GM19452 (cell line): ENCODE results near the gene MCOLN3.

Experiments
- ATAC-seq: cut with Tn5 transposase; IDR thresholded peaks from one replicate; pipeline ENCODE4 v1.9.1; 2021; ENCODE audit not compliant: unreplicated experiment

Gene MCOLN3, protein sequence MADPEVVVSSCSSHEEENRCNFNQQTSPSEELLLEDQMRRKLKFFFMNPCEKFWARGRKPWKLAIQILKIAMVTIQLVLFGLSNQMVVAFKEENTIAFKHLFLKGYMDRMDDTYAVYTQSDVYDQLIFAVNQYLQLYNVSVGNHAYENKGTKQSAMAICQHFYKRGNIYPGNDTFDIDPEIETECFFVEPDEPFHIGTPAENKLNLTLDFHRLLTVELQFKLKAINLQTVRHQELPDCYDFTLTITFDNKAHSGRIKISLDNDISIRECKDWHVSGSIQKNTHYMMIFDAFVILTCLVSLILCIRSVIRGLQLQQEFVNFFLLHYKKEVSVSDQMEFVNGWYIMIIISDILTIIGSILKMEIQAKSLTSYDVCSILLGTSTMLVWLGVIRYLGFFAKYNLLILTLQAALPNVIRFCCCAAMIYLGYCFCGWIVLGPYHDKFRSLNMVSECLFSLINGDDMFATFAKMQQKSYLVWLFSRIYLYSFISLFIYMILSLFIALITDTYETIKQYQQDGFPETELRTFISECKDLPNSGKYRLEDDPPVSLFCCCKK

GRCh38 chr1:85048296-85049064 is at the start of gene MCOLN3:
TSS of gene MCOLN3 (minus strand) at chr1:85048500. CDS start at chr1:85045360, 3,140 bp downstream.
- ATAC-seq, result peak; percentile 79

DNA sequence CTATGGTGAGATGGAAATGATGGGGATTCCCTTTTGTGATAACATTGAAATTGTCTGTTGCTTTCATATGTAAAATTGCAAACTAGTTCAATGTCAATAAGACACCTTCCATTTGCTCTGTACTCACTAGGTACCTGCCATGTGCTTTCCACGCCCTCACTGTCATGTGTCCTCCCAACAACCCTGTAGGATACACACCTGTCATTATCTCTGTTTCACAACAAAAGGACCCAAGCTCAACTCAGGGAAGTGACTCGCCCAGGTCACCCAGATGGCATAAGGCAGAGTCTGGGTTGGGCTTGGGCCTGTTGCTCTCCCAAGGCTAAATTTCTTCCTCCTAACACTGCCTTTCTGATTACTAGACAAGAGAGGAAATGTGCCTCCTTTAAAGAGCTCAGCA is 45.3 kb upstream of the MCOLN3 start:
- no peak for ATAC-seq

DNA sequence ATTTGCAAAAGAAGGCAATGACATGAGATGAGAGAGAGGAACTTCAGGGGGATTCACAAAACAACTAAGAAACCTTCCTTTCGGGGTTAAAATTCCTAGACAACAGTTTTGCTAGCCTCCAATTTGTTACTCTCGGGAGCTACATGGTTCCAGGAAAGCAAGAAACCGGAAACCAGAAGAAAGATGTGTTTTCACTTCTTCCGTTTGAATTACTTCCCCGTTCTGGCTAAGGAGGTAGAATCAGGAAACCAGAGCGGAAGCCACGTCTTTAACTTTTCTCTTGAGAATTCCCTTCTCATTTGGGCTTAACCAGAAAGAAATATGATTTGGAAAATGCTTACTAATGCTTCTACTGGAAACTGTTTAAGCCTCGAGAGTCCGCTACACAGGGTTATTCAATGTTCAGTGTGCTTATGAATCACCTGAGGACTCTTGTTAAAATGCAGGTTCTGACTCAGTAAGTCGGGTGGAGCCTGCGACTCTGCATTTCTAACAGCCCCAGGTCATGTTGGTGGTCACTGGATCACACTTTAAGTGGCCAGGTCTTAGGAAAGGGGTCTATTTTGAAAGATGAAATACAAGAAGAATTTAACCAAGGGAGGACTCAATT is 43.5 kb upstream of the MCOLN3 start:
- peak; percentile 69 for ATAC-seq

- ATAC-seq, result no peak
Measured at GRCh38 chr1:85090225-85090624, 41.9 kb upstream of the MCOLN3 start.

- no peak for ATAC-seq
Measured at GRCh38 chr1:85089203-85089602, 40.9 kb upstream of the MCOLN3 start.

DNA sequence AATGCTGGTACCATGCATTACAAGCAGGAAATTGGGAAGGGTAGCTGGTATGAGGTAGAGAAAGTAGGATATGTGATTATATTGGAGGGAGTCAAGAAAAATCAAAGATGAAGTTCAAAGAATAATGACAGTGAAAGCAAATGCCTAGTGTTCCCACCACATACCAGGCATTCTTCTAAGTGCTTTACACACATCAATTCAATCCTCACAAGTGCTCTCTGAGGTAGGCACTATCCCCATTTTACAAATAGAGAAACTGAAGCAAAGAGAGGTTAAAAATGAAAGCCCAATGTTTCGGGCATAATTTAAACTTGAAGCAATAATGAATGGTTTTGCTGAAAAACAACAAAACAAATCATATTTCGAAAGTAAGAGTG is 40.1 kb upstream of the MCOLN3 start:
- ATAC-seq, result no peak

DNA sequence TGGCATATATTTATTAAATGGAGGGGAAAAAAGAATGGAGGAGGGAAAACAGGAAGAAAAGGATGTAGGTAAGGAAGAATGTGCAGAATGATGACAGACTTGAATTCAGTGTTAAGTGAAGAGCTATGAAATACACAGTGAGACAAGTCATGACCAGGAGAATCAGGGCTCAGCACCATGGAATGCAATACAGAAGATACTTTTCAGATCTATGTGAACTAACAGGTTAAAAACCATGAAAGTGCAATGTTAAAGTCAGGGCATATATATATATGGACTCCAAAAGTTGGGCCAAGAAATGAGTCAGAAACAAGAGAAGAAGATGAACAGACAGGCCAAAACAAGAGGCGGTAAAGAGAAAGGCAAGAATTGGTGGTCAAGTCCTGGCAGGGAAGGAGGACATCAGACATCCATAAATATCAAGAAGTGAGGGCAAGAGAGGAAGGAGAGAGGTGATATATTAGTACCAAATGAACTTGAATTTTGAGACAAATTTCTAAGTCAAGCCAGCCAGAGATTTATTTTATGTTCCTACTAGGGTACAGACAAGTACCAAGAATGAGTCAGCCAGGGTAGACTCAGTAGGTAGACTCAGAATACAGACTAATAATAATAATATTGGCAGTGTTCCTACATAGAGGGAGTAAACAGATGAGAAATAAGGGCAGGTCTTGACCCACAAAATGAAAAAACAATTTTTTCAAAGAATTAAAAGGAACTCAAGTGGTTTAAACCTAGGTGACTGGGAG is 39.5 kb upstream of the MCOLN3 start:
- ATAC-seq, result no peak

- no peak for ATAC-seq
Measured at GRCh38 chr1:85085417-85085816, 37.1 kb upstream of the MCOLN3 start.

- no peak for ATAC-seq
Measured at GRCh38 chr1:85078903-85079302, 30.6 kb upstream of the MCOLN3 start.

DNA sequence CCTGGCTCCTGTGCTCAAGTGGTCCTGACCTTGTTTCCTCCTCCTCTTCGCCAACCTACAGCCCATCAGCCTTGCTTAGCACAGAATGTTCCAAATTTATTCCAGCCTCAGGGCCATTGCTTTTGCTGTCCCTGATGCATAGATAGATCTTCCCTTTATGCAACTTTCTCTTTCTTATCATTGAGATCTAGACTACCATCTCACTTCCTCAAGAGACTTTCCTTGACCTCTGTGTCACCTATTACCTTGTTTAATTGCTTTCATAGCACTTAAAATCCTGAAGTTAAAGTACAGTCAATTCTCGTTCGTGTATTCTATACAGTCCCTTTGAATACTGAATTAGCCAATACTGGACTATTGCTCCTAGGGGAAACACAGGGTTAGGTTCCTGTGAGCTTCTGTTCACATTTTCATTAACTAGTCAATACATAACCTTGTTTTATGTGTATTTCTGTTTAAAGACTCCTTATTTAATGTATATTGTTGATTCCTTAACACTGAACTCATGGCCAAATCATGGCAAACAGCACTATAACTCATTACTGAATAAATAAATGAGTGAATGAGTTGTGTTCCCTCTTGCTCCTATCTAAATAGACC is 26.2 kb upstream of the MCOLN3 start:
- no peak for ATAC-seq

- ATAC-seq, result no peak
Measured at GRCh38 chr1:85070972-85071492, 22.7 kb upstream of the MCOLN3 start.

DNA sequence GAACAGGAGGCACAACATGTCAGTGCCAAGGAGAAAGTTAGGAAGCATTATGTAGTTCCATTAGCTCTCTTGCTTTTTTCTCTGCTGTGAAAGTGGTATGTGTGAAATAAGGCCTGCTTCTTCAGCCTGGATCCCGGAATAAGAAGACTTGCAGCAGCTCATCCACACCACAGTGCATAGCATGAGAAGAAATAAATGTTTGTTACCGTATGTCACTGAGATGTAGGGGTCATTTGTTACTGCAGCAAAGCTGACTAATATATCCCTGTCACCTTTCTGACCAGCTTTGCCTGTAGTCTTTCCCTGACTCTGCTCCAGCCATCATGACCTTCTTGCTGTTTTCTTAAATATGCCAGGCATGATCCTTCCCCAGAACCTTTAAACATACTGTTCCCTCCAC is 20.5 kb upstream of the MCOLN3 start:
- ATAC-seq, result no peak

GRCh38 chr1:85065550-85065949 is 17.2 kb upstream of the MCOLN3 start:
- ATAC-seq, result no peak

DNA sequence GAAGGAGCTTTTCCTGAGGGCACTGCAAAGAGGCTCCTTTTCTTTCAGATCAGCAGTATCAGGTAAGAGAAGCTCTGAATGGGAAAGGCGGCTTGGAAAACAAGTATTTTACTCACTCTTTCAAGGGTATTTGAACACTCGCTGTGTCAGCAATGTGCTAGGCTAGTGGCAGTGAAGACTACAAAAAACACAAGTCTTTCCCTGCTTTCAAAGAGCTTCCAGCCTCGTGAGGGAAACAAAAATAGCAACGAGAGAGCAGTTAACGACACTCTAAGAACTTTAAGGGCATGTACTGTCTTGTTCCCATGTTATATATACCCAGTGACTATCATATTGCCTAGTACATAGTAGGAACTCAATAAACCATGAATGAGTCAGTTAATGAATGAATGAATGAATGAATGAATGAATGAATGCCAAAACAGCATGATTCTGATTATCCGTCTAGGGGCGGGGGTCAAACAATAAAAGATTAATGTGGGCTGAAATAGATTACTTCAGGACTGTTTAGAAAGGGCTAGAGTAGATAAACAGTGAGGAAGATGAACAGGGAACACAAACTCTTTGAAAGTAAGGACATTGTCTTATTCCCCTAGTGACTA is 14.2 kb upstream of the MCOLN3 start:
- ATAC-seq, result no peak

DNA sequence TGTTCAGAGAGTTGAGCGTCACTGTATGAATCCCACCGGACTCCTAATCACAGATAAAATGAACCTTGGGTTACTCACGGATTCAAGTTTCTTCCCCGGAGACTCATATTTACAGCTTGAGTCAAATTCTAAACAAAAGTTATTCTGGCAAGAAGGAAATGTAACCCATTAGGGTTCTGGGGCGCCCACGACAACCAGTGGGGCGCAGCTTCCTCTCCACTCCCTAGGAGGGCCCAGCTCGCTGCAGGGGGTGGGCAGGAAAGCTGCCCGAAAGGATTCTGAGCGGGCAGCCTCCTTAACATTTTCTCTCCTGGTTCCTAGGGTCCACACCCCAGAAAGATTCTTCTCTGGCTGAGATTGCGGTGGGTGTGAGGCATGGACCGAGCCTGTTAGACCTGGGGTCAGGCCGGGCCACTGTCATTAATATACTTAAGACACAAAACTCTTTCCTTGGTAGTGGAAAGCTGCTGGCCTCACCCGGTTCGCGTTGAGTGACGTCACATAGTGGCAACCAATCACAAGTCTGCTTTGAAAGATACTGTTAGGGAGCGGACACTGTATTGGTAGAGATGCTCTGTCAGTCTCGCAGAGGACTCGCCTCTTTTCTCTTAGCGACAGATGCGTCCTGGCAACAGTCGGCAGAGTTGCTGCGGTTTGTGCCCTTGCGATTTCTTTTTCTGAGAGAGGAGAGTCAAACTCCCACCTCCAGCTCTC is 13.6 kb upstream of the MCOLN3 start:
- peak; percentile 100 for ATAC-seq

DNA sequence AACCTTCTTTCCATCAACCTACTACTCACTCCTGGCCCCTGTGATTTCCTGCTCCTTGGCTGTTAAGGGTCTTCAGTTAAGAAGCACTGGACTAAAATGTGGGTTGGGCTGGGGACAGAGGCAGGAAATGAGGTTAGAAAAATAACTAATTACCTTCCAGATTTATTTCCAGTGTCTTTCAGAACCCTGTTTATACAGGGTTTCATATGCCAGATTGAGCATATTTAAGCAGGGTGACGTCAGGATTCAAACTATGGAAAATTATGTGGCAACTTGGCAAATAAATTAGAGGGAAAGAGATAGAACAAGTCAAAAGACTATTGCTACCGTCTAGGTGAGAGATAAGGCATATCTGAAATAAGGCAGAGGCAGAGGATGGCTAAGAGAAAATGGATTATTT is 11.7 kb upstream of the MCOLN3 start:
- ATAC-seq, result no peak

DNA sequence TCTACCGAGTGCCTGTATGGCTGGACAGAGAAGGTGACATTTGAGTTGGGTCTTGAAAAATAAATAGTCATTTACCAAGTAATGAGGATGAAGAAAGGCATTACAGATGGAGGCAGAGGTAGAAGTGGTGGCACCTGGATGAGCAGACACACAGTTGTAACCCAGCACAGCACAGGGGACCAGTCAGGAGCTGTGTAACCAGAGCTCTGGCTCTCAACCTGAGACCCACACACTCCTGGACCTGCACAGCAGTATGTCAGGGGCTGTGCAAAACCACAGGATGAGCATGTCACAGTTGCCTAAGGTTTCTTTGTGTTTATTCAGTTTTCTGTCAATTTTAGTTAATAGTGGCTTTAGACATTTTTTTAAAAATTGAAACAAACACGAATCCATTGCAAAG is 11.3 kb upstream of the MCOLN3 start:
- no peak for ATAC-seq

- ATAC-seq, result no peak
Measured at GRCh38 chr1:85058786-85059185, 10.5 kb upstream of the MCOLN3 start.

DNA sequence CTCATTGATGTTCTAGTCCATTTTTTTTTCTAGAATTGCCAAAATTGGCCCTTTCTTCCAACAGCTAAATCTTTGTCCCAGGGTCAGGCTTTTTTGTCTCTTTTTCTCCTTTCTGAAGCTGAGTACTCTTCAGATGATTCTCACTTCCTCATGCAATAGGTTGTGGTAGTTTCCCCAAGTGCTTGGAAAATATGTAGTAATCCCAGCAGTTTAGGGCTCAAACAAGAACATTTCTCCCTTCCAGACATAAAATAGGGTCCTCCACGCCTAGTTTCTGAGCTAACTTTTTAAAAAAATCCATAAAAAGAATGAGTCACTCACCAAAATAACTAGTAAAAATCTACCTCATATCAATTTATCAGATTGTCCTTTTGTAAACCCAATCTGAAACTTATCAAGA is 10.0 kb upstream of the MCOLN3 start:
- no peak for ATAC-seq
